Common myeloid progenitor, CD34-positive (primary cell): ENCODE measurements around the gene ERCC6L. TPM values are rescaled to one million over a fixed set of nuclear protein-coding genes. Genes with fewer than 3 reads are reported as not detected.

Experiments used
- CTCF ChIA-PET: fragments of 350-600 bp; sonication (Branson Sonifier 250); formaldehyde crosslinking; loops from one replicate; lab custom pipeline; 2021; ENCODE audit warnings: antibody characterized with exemption; lab: Charles Lee
- POLR2A ChIA-PET: fragments of 350-600 bp; sonication (Branson Sonifier 250); formaldehyde crosslinking; loops from one replicate; lab custom pipeline; 2021; ENCODE audit warnings: antibody characterized with exemption; lab: Charles Lee
- DNase-seq, 3 donors: peaks; one replicate each; pipeline versions ENCODE4 v3.0.0 to v3.0.0-alpha.2; 2013
- H3K27ac ChIP-seq, 2 experiments: 1 replicate in 1 of 2; 2 replicates in 1 of 2; pipeline ENCODE4 v1.7.0; 2013; ENCODE audit warnings: inconsistent platforms in 2 of 2, low read length in 2 of 2, mild to moderate bottlenecking in 2 of 2, low read depth in 1 of 2, moderate library complexity in 1 of 2; ENCODE audit not compliant: severe bottlenecking in 2 of 2, insufficient read depth in 1 of 2, poor library complexity in 1 of 2
- H3K27me3 ChIP-seq, 5 experiments: replicated peaks in 2 of 5; 1 replicate in 3 of 5; 2 replicates in 2 of 5; pipeline versions ENCODE4 v1.6.1 to v1.7.0; 2013; ENCODE audit warnings: low read length in 4 of 5, mild to moderate bottlenecking in 2 of 5, moderate library complexity in 2 of 5, inconsistent platforms in 1 of 5; ENCODE audit not compliant: insufficient read depth in 5 of 5, control insufficient read depth in 4 of 5
- H3K36me3 ChIP-seq, 4 experiments: 1 replicate in 2 of 4; 2 replicates in 2 of 4; pipeline versions ENCODE4 v1.6.1 to v1.7.0; 2013; ENCODE audit warnings: low read length in 3 of 4, control low read depth in 1 of 4, mild to moderate bottlenecking in 1 of 4; ENCODE audit not compliant: control insufficient read depth in 4 of 4, insufficient read depth in 4 of 4
- H3K4me1 ChIP-seq, 4 experiments: 1 replicate in 3 of 4; 2 replicates in 1 of 4; pipeline versions ENCODE4 v1.6.1 to v1.7.1; 2013; ENCODE audit warnings: low read length in 3 of 4, mild to moderate bottlenecking in 3 of 4, control low read depth in 1 of 4, inconsistent platforms in 1 of 4, moderate library complexity in 1 of 4; ENCODE audit not compliant: control insufficient read depth in 4 of 4, insufficient read depth in 4 of 4; ENCODE audit errors: control extremely low read depth in 1 of 4
- H3K4me3 ChIP-seq, 7 experiments: 1 replicate in 4 of 7; 2 replicates in 3 of 7; pipeline versions ENCODE4 v1.5.1 to v1.7.0; 2013; ENCODE audit warnings: mild to moderate bottlenecking in 7 of 7, low read length in 6 of 7, moderate library complexity in 6 of 7, inconsistent platforms in 2 of 7, low read depth in 2 of 7, control low read depth in 1 of 7; ENCODE audit not compliant: insufficient read depth in 4 of 7, control insufficient read depth in 1 of 7; ENCODE audit errors: extremely low read depth in 1 of 7
- H3K9me3 ChIP-seq, 5 experiments: 1 replicate in 4 of 5; 2 replicates in 1 of 5; pipeline versions ENCODE4 v1.6.1 to v1.7.1; 2013; ENCODE audit warnings: low read length in 4 of 5, mild to moderate bottlenecking in 2 of 5, inconsistent platforms in 1 of 5, low read depth in 1 of 5, moderate library complexity in 1 of 5; ENCODE audit not compliant: control insufficient read depth in 4 of 5, insufficient read depth in 2 of 5; ENCODE audit errors: control extremely low read depth in 1 of 5
- WGBS: methylation state at CpG from one replicate; pipeline ENCODE4 v1.1.5; 2013; ENCODE audit not compliant: insufficient coverage; 5-methylcytosine and 5-hydroxymethylcytosine counted together
- polyA plus RNA-seq: library from polyadenylated mRNA; unstranded; fragments of 120-200 nt; gene quantifications from one replicate; pipeline ENCODE4 v1.2.1, GENCODE V29; 2013

The ERCC6L gene, protein sequence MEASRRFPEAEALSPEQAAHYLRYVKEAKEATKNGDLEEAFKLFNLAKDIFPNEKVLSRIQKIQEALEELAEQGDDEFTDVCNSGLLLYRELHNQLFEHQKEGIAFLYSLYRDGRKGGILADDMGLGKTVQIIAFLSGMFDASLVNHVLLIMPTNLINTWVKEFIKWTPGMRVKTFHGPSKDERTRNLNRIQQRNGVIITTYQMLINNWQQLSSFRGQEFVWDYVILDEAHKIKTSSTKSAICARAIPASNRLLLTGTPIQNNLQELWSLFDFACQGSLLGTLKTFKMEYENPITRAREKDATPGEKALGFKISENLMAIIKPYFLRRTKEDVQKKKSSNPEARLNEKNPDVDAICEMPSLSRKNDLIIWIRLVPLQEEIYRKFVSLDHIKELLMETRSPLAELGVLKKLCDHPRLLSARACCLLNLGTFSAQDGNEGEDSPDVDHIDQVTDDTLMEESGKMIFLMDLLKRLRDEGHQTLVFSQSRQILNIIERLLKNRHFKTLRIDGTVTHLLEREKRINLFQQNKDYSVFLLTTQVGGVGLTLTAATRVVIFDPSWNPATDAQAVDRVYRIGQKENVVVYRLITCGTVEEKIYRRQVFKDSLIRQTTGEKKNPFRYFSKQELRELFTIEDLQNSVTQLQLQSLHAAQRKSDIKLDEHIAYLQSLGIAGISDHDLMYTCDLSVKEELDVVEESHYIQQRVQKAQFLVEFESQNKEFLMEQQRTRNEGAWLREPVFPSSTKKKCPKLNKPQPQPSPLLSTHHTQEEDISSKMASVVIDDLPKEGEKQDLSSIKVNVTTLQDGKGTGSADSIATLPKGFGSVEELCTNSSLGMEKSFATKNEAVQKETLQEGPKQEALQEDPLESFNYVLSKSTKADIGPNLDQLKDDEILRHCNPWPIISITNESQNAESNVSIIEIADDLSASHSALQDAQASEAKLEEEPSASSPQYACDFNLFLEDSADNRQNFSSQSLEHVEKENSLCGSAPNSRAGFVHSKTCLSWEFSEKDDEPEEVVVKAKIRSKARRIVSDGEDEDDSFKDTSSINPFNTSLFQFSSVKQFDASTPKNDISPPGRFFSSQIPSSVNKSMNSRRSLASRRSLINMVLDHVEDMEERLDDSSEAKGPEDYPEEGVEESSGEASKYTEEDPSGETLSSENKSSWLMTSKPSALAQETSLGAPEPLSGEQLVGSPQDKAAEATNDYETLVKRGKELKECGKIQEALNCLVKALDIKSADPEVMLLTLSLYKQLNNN
- polyA plus RNA-seq = 0.81 TPM

DNA sequence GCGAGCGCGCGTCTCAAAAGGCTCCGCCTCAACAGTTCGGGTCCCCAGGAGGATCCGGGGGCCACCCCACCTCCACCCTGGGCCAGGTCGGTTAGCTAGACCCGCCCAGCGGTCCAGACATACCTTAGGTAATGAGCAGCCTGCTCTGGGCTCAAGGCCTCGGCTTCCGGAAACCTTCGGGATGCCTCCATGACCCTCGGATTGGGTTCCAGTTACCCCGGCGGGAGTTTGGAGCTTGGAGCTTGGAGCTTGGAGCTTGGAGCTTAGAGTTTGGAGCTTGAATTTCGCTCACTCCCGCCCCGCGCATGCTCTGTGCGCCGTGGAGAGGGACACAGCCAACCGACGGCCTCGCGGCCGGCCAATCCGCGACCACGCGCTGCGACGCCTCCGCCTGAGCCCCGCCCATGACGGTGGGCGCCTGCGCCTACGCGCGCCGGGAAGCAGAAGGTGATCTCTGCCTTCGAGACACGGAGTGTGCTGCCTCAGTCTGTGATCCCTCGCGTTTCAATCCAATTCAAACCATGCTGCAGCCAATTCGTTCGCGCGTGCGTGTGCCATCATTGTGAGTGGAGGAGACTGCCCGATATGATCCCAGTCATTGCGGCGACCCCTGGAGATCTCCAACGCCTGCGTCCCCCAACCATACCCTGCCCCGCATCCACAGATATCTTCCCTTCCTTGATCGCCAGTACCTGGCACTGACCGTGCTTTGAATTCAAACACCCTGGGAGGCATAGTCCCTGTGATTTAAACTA is at the start of gene ERCC6L:
ERCC6L (minus strand) TSS at position 307 of the 755 bp plus-strand sequence; CDS start at position 191, 116 bp downstream.
- H3K27ac ChIP-seq = peak within 1 kb of the TSS in 1 of 2 experiments; percentile 64
- no peaks in the 10 kb centered on the region for H3K9me3 ChIP-seq
- CTCF ChIA-PET = no interaction called here

DNA sequence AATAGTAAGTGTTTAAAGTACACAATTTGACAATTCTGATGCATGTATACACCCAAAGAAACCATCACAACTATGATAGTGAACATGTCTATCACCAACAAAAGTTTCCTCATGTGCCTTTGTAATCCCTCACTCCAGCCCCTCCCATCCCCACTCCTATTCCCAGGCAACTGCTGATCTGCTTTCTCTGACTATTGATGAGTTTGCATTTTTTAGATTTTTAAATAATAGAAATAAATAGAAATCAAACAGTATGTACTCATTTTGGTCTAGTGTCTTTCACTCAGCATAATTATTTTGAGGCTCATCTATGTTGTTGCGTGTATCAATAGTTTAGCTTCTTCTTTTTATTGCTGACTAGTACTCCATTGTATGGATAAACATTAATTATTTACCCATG is 43.5 kb upstream of the ERCC6L start:
- Histone ChIP-seq H3K4me3 (no peak overlapping the region), H3K36me3 (no peaks in the 10 kb centered on the region), H3K27ac (no peak overlapping the region), H3K27me3 (peaks cover 0 to 29% (median 0%) of the 10 kb centered on the region in 5 experiments), H3K4me1 (peaks cover 0 to 1% (median 0%) of the 10 kb centered on the region in 4 experiments), H3K9me3 (no peaks in the 10 kb centered on the region)
- WGBS = no CpG with 5 or more reads among the region's 1 CpG
- no peak for DNase-seq
- CTCF ChIA-PET = no interaction called here
- POLR2A ChIA-PET = no interaction called here

More for the DNA sequence above, at the start of gene ERCC6L:
- peak; percentile 79 to 91 (median 91) for DNase-seq
- POLR2A ChIA-PET = interaction anchor here (0.6 kb wide), 1 partner anchor 47 kb away, joined by 5 read pairs; no protein-coding TSS in a partner anchor
- Histone ChIP-seq H3K4me1 (peaks cover 0 to 7% (median 6%) of the 10 kb centered on the region in 4 experiments), H3K4me3 (peak within 1 kb of the TSS; percentile 16 to 80 (median 66)), H3K27me3 (peaks cover 0 to 6% (median 0%) of the 10 kb centered on the region in 5 experiments), H3K36me3 (peaks cover 0 to 4% (median 0%) of the 10 kb centered on the region in 4 experiments)
- 43% methylated on average over 58 of the region's 59 CpGs for WGBS

DNA sequence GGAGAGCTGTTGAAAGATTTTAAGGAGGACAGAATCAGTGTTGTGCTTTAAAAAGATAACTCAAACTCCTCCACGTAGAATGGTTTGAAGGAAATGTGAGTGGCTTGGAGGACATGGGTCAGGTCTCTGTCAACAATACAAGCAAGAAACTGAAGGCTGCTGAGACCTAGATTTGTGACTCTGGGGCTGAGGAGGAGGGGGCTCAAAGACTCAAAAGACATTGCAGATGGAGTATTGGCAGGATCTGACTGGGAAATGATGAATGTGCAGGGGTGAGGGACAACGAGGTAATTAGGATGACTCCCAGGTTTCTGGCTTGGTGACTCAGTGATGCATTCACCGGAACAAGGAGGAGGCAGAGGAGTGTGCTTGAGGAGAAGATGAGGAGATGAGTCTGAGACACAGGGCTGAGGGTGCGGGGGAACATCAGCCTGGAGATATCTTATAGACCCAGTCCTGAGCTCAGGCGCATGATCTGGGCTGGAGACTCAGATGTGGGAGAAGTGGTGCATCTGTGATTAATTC is 41.6 kb upstream of the ERCC6L start:
- H3K27ac ChIP-seq = no peak overlapping the region
- H3K27me3 ChIP-seq = peaks cover 0 to 21% (median 0%) of the 10 kb centered on the region in 5 experiments
- no peaks in the 10 kb centered on the region for H3K9me3 ChIP-seq
- 87% methylated on average over 5 of the region's 5 CpGs for WGBS
- ChIA-PET CTCF (interaction anchor here (1.1 kb wide), 1 partner anchor 14 kb away, joined by 3 read pairs; no protein-coding TSS in a partner anchor), POLR2A (no interaction called here)
- DNase-seq = no peak
- no peak overlapping the region for H3K4me3 ChIP-seq
- H3K36me3 ChIP-seq = peaks cover 0 to 10% (median 0%) of the 10 kb centered on the region in 4 experiments
- H3K4me1 ChIP-seq = peaks cover 2 to 13% (median 9%) of the 10 kb centered on the region in 4 experiments

DNA sequence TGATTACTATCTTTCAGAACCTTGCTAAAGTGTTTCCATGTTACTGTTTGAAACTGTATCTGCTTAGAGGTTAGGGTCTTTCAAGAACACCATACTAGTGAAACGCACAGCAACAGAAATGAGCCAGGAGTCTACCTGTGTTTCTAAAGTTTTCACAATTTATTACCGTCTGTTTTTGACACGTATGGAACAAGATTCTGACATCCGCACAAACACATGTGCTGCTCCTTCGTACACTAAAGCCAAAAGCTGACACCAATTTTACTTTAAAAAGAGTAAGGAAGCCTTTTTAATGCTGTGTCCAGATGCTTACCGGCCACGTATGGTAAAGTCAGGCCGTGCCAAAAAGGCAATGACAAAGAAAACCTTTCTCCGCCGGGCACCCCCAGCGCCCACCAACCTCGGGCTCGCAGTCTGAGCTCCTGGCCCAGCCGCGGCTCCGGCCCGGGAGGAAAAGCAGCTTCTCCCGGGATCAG is 37.7 kb upstream of the ERCC6L start:
- DNase-seq = peak in 1 of 3 donors; percentile 13
- Histone ChIP-seq H3K36me3 (peaks cover 7 to 49% (median 32%) of the 10 kb centered on the region in 4 experiments), H3K27ac (peak overlapping the region; percentile 94 to 97), H3K4me3 (peak overlapping the region; percentile 53 to 97 (median 86)), H3K4me1 (peaks cover 2 to 28% (median 21%) of the 10 kb centered on the region in 4 experiments), H3K27me3 (peaks cover 0 to 12% (median 0%) of the 10 kb centered on the region in 5 experiments), H3K9me3 (no peaks in the 10 kb centered on the region)
- CTCF ChIA-PET = interaction anchor here (0.7 to 1.3 kb wide), 4 partner anchors 8 to 132 kb away, joined by 3 to 7 read pairs (median 4); no protein-coding TSS in a partner anchor
- POLR2A ChIA-PET = interaction anchor here (1.2 to 1.6 kb wide), 2 partner anchors 8 to 19 kb away, joined by 4 to 7 read pairs; no protein-coding TSS in a partner anchor
- 2% methylated on average over 17 of the region's 18 CpGs for WGBS

DNA sequence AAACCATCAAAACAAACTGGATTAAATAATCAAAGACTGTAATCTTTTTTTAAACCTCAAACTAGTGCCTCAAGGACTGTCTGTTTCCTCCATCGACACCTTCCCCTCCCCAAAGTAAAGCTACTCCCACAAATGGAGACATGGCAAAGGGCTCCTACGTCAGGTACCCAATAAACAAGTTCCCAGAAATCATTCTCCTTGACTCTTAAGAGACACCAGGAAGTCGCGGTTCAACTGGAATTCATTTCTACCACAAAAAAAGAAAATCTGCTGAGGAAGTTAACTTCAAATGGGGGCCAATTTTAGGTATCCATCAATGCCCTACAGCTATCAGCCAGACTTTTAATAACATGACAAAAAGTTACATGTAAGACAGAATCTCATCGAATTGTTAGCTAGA is 35.7 kb upstream of the ERCC6L start:
- Histone ChIP-seq H3K4me3 (peak overlapping the region in 2 of 7 experiments; percentile 28 to 90), H3K36me3 (peaks cover 10 to 66% (median 43%) of the 10 kb centered on the region in 4 experiments), H3K27ac (no peak overlapping the region)

More for the DNA sequence above, 35.7 kb upstream of the ERCC6L start:
- Histone ChIP-seq H3K9me3 (no peaks in the 10 kb centered on the region), H3K27me3 (peaks cover 0 to 12% (median 0%) of the 10 kb centered on the region in 5 experiments), H3K4me1 (peaks cover 2 to 28% (median 25%) of the 10 kb centered on the region in 4 experiments)
- ChIA-PET POLR2A (no interaction called here), CTCF (no interaction called here)
- no peak for DNase-seq
- WGBS = 80% methylated on average over 4 of the region's 5 CpGs
